Transverse colon (tissue), 4 donors: ENCODE results near the gene F2RL2. TPM values are rescaled to one million over a fixed set of nuclear protein-coding genes. Genes with fewer than 3 reads are reported as not detected.

Experiments used
- DNase-seq: peaks from one replicate; pipeline ENCODE4 v3.0.0-alpha.2; 2019
- H3K27ac ChIP-seq, 4 donors: fragments of 200-600 bp; sonication (generic); 2 replicates each; pipeline ENCODE4 v1.5.1; 2016 to 2018; ENCODE audit warnings: inconsistent platforms in 4 of 4
- H3K27me3 ChIP-seq: fragments of 200-600 bp; sonication (generic); 2 replicates; pipeline ENCODE4 v1.5.1; 2017; ENCODE audit warnings: inconsistent platforms
- H3K36me3 ChIP-seq, 4 donors: fragments of 200-600 bp; sonication (generic); 2 replicates each; pipeline ENCODE4 v1.5.1; 2017 to 2019; ENCODE audit warnings: inconsistent platforms in 4 of 4
- H3K4me1 ChIP-seq, 4 donors: fragments of 200-600 bp; sonication (generic); 2 replicates each; pipeline ENCODE4 v1.5.1; 2017 to 2020; ENCODE audit warnings: inconsistent platforms in 4 of 4
- H3K4me3 ChIP-seq, 4 donors: fragments of 200-600 bp; sonication (generic); 1 replicate in 1 of 4; 2 replicates in 3 of 4; pipeline versions ENCODE4 v1.5.1 to v1.6.1; 2017 to 2019; ENCODE audit warnings: inconsistent platforms in 4 of 4
- H3K9me3 ChIP-seq, 2 donors: fragments of 200-600 bp; sonication (generic); 2 replicates each; pipeline ENCODE4 v1.5.1; 2017 to 2019; ENCODE audit warnings: inconsistent platforms in 2 of 2
- EP300 ChIP-seq: sonication (generic); formaldehyde crosslinking; IDR thresholded peaks from one replicate; pipeline ENCODE4 v1.6.1; 2017; ENCODE audit warnings: antibody characterized with exemption, low read depth
- POLR2A ChIP-seq: fragments of 450-650 bp; IDR thresholded peaks from one replicate; pipeline ENCODE4 v1.6.1; 2016; ENCODE audit warnings: antibody characterized with exemption, mild to moderate bottlenecking, moderate library complexity
- POLR2AphosphoS5 ChIP-seq, 3 donors: sonication (generic); formaldehyde crosslinking; IDR thresholded peaks; one replicate each; pipeline ENCODE4 v1.6.1; 2016; ENCODE audit warnings: antibody characterized with exemption in 3 of 3
- WGBS, 2 donors: methylation state at CpG; one replicate each; pipeline ENCODE4 v1.1.5; 2018; ENCODE audit warnings: low coverage in 1 of 2; 5-methylcytosine and 5-hydroxymethylcytosine counted together
- in situ Hi-C, 4 donors: fragments of 200-750 bp; cut with MboI; loops; one replicate each; pipeline versions ENCODE4 v1.15.0 to v1.15.1; 2017; ENCODE audit warnings: low sequenced_read_pairs in 3 of 4, low pct_ligation_motif_present in 1 of 4, low pct_unique_long_range_greater_than_20kb in 1 of 4
- intact Hi-C: fragments of 100-400 bp; cut with DNase I; formaldehyde crosslinking; loops from one replicate; pipeline ENCODE4 v1.15.1; 2023; ENCODE audit warnings: low total_unique reads
- total RNA-seq, 4 donors: library from RNA; depleted of rRNA; stranded (reverse); fragments of >200 nt; gene quantifications; one replicate each; pipeline ENCODE4 v1.1.0, GENCODE V29; 2016
- TF ChIP-seq, protein P1 (sequence below), 5 experiments: fragments of 200-600 bp in 3 of 5; fragments of 450-650 bp in 2 of 5; sonication (generic) in 3 of 5; IDR thresholded peaks; 1 replicate in 2 of 5; 2 replicates in 3 of 5; pipeline ENCODE4 v1.5.1; 2016 to 2017; ENCODE audit warnings: antibody characterized with exemption in 5 of 5, inconsistent platforms in 3 of 5, mild to moderate bottlenecking in 2 of 5, moderate library complexity in 1 of 5

Gene F2RL2, protein sequence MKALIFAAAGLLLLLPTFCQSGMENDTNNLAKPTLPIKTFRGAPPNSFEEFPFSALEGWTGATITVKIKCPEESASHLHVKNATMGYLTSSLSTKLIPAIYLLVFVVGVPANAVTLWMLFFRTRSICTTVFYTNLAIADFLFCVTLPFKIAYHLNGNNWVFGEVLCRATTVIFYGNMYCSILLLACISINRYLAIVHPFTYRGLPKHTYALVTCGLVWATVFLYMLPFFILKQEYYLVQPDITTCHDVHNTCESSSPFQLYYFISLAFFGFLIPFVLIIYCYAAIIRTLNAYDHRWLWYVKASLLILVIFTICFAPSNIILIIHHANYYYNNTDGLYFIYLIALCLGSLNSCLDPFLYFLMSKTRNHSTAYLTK
- under 1 TPM in 2 of 4 donors, not detected in 2; 0.32 to 0.96 TPM for total RNA-seq

DNA sequence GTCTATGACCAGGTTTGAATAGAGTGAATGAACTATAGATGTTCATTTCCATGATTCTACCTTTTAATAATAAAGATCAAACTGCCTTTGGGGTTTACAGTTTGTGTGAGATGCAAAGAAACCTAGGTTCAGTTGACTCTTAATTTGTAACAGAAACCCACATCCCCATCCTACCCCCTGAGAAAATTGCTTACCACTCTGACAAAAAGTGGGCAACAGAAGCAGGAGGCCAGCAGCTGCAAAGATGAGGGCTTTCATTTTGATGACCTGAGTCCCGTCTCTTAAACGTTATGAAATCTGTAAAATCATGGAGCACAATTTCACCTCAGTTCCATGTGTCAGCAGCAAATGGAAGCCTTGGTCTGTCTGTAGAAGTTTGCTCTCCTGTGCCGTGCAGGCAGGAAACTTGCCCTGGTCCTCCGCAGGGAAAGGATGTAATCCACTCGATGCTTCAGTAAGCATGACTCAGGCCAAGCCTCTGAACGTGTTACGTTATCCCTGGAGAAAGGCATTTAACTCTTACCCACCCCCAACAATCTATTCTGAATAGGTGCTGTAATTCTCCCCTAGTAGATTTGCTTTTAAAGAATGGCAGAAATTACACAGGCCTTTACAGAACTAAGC, at the start of gene F2RL2:
Gene F2RL2 (minus strand): TSS at position 431 of the 624 bp plus-strand sequence. CDS start 173 bp downstream, at position 258.
- H3K36me3 ChIP-seq = no peaks in the 10 kb centered on the region
- H3K9me3 ChIP-seq = no peaks in the 10 kb centered on the region
- no peaks in the 10 kb centered on the region for H3K27me3 ChIP-seq
- 40 to 53% methylated on average over 1 to 7 of the region's 7 CpGs for WGBS, 2 donors
- H3K27ac ChIP-seq = peak within 1 kb of the TSS in 3 of 4 donors; percentile 13 to 32 (median 30)
- in situ Hi-C loops (loop anchor here in 1 of 4 donors (25.0 kb wide), 1 partner anchor 389 kb away; no protein-coding TSS in a partner anchor), intact Hi-C loops (no loop called here)
- no peak for DNase-seq
- TF ChIP-seq, protein P1, sequence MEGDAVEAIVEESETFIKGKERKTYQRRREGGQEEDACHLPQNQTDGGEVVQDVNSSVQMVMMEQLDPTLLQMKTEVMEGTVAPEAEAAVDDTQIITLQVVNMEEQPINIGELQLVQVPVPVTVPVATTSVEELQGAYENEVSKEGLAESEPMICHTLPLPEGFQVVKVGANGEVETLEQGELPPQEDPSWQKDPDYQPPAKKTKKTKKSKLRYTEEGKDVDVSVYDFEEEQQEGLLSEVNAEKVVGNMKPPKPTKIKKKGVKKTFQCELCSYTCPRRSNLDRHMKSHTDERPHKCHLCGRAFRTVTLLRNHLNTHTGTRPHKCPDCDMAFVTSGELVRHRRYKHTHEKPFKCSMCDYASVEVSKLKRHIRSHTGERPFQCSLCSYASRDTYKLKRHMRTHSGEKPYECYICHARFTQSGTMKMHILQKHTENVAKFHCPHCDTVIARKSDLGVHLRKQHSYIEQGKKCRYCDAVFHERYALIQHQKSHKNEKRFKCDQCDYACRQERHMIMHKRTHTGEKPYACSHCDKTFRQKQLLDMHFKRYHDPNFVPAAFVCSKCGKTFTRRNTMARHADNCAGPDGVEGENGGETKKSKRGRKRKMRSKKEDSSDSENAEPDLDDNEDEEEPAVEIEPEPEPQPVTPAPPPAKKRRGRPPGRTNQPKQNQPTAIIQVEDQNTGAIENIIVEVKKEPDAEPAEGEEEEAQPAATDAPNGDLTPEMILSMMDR (IDR thresholded peaks at IDR 0.05) = no peak
- TF ChIP-seq POLR2AphosphoS5 (IDR thresholded peaks at IDR 0.05) (no peak), POLR2A (no peak), EP300 (no peak)
- no peaks in the 10 kb centered on the region for H3K4me1 ChIP-seq
- H3K4me3 ChIP-seq = no peak within 1 kb of the TSS

DNA sequence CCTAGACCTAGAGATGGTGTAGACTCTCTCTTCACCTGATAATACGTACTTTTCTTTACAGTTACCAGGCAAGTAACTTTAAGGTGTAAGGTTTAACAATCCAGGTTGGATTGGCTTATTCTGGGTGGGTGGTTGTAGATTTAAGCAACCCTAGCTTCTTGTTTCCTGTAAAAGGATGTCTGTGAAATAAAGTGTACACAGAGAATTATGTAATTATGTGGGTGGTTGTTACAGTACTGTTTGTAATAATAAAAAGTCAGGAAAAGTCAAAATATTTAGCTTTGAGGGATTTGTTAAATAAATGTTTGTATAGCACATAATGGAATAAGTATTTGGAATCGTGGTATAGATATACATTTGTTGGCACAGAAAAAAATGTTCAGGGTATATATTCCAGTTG, 49.0 kb upstream of the F2RL2 start:
- H3K27ac ChIP-seq = no peak overlapping the region
- H3K4me1 ChIP-seq = peaks cover 0 to 3% (median 0%) of the 10 kb centered on the region in 4 donors
- TF ChIP-seq POLR2A (no peak), POLR2AphosphoS5 (IDR thresholded peaks at IDR 0.05) (no peak), EP300 (no peak)
- TF ChIP-seq, protein P1 (IDR thresholded peaks at IDR 0.05) = no peak
- H3K9me3 ChIP-seq = no peaks in the 10 kb centered on the region
- in situ Hi-C loops = no loop called here
- DNase-seq = no peak
- peaks cover 0 to 22% (median 11%) of the 10 kb centered on the region in 4 donors for H3K36me3 ChIP-seq
- H3K4me3 ChIP-seq = no peak overlapping the region
- H3K27me3 ChIP-seq = no peaks in the 10 kb centered on the region
- 51 to 68% methylated on average over 2 of the region's 2 CpGs for WGBS, 2 donors
- intact Hi-C loops = no loop called here

DNA sequence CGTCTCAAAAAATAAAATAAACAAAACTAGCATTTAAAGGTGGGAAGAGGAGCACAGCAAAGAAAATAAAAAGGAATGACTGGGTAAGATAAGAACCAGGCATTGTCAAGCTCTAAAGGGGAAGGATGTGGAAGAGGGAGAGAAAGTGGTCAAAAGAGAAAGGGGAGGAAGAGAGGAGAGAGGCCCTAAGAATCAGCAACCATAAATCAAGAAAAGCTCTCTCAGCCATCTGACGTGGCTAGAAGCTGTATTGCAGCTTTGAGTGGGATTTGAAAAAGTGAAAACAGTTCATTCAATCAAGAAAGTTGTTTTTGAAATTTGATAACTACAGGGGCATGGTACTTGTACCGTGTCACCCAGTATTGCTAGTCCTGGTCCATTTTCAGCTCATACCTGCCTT, 47.3 kb upstream of the F2RL2 start:
- Histone ChIP-seq H3K27me3 (no peaks in the 10 kb centered on the region), H3K27ac (no peak overlapping the region), H3K9me3 (no peaks in the 10 kb centered on the region), H3K36me3 (peaks cover 0 to 21% (median 8%) of the 10 kb centered on the region in 4 donors), H3K4me1 (peaks cover 0 to 3% (median 0%) of the 10 kb centered on the region in 4 donors), H3K4me3 (no peak overlapping the region)
- TF ChIP-seq EP300 = no peak
- no peak for TF ChIP-seq POLR2A
- TF ChIP-seq, protein P1 (IDR thresholded peaks at IDR 0.05) = no peak
- no peak for TF ChIP-seq POLR2AphosphoS5 (IDR thresholded peaks at IDR 0.05)
- no peak for DNase-seq
- WGBS, 2 donors = 76 to 81% methylated on average over 3 of the region's 3 CpGs
- in situ Hi-C loops (no loop called here), intact Hi-C loops (no loop called here)

DNA sequence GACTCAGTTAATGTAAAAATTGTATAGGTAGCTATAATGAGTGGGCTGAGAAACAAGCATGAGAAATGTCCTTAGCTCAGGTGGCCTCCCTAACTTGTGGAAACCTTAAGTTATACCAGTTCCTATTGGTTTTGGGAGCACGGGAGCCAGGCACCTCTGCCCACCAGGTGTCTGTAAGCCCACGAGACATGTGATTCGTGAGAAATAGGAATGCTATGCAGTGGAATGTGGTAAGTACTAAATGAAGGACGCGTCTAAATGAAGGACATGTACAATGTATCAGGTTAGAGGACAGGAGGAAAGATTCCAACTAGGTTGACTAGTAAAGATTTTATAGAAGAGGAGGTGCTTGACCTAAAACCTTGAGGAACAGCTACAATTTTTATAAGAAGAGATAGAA, 46.0 kb upstream of the F2RL2 start:
- 94 to 100% methylated on average over 2 to 5 of the region's 5 CpGs for WGBS, 2 donors
- Histone ChIP-seq H3K4me3 (no peak overlapping the region), H3K36me3 (peaks cover 0 to 16% (median 8%) of the 10 kb centered on the region in 4 donors), H3K9me3 (no peaks in the 10 kb centered on the region), H3K27me3 (no peaks in the 10 kb centered on the region), H3K27ac (no peak overlapping the region), H3K4me1 (peaks cover 0 to 3% (median 0%) of the 10 kb centered on the region in 4 donors)
- TF ChIP-seq, protein P1 (IDR thresholded peaks at IDR 0.05) = no peak
- TF ChIP-seq EP300 (no peak), POLR2AphosphoS5 (IDR thresholded peaks at IDR 0.05) (no peak), POLR2A (no peak)
- intact Hi-C loops = no loop called here
- no peak for DNase-seq
- in situ Hi-C loops = no loop called here
